GM18526 (cell line): ENCODE data around the gene CYB5A.

Experiments used
- POLR2A ChIP-seq: IDR thresholded peaks from 3 replicates; pipeline ENCODE4 v1.6.1; 2011; ENCODE audit not compliant: insufficient read length; ENCODE audit errors: extremely low read depth

The CYB5A gene

DNA sequence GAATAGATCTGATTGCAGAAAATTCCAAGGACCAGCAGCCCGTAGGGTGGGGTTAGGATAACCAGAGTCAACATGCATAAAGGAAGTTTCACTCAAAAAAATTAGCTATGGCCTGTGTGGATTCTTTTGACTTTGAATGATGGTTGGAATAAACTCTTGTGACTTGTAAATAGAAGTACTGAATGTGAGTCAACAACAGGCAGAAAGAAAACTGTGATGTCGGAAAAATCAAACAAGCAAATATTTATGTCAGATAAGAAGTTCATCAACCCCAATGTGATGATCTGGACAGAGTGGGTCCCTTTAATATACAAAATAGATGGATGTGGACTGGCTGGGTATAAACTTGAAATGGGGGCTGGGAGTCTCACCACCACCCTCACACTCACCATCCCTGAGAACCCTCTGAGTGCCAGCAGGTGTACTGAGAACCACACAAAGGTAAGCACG is 75.1 kb downstream of the CYB5A start:
- TF ChIP-seq POLR2A: no peak

DNA sequence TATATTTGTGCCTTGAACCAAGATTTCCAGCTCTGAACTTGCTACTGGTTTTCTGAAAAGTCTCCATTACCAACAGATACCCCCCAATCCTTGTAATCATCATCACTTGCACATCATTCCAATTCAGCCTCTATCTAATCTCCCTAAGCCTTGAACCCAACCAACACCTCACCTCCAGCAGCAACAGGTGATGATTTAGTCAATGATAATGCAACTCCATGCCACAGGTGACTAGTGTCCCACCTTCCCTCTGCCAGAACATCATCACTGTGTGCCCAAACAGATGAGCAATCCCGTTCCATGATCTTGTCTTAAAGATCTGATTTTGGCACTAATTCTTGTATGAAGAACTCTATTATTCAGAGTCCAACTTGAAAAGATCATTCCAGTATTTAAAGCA is 75.9 kb downstream of the CYB5A start:
- TF ChIP-seq POLR2A: no peak

DNA sequence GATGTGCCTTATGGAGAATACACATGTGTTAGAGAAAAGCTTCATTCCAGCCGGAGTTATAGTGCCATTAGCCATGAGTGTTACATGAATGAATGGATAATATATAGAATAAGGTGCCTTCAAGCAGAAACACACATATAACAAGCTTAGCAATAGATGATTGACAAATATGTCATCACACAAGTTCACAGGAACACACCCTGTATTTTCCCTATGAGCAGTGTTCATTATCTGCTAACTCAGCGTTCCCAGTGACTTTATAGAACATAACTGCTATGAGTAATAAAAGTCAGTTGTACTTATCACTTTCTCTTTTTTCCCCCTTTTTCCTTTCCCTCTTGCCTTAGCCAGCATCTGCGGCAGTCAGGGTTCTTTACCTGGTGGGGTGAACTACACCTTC is 78.3 kb downstream of the CYB5A start:
- no peak for TF ChIP-seq POLR2A

DNA sequence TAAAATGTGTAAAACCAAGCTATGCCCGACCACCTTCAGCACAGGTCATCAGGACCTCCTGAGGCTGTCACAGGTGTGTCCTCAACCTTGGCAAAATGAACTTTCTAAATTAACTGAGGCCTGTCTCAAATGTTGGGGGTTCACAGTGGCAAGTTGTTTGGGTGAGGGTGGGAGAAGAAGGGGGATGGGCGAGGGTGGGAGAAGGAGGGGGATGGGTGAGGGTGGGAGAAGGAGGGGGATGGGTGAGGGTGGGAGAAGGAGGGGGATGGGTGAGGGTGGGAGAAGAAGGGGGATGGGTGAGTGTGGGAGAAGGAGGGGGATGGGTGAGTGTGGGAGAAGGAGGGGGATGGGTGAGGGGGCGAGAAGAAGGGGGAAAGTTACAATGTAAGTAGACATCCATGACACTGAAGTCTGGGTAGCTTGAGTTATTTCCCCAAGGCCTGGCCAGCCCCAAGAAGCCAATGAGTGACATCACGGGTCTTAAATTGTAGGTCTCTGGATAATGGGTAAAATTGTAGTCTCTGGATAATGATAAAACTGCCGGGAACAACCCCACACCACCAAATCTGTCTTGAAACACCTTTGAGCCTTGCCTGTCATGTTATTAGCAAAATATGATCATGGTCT is 87.1 kb downstream of the CYB5A start:
- no peak for TF ChIP-seq POLR2A

DNA sequence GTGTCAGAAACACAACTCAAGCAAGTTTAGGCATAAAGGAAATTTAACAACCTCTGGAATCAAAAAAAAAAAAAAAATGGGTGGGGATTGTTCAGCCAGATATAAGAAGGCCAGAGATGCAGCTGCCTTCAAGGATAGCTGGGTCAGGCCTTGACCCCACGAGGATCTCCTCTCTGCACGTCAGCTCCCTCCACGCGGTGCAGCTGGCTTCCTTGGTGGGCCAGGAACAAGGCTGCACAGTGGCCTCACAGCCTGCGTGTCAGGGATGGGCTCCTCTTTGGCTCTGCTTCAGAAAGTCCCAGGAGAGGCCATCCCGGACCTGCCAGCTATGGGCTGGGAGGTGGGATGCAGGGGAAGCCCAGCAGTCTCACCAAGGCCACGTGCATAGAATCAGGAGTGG is 88.0 kb downstream of the CYB5A start:
- no peak for TF ChIP-seq POLR2A
